Glutamatergic neuron (in vitro differentiated cells): Measurements from ENCODE around the gene TAC3. TPM values are rescaled to one million over a fixed set of nuclear protein-coding genes. Genes with fewer than 3 reads are reported as not detected.
A peak's percentile ranks its signal among the peaks of the same experiment; 100 is the strongest.

Experiments used
- DNase-seq: peaks from one replicate; pipeline ENCODE4 v3.0.0; 2022
- H3K27ac Mint-ChIP-seq: one replicate; pipeline ENCODE4 v1.8.0; 2020; ENCODE audit warnings: mild to moderate bottlenecking, mixed read lengths, inconsistent platforms; ENCODE audit not compliant: unreplicated experiment
- H3K27me3 Mint-ChIP-seq: one replicate; pipeline ENCODE4 v1.8.0; 2020; ENCODE audit warnings: mild to moderate bottlenecking, moderate library complexity, mixed read lengths, inconsistent platforms; ENCODE audit not compliant: unreplicated experiment
- H3K36me3 Mint-ChIP-seq: one replicate; pipeline ENCODE4 v1.8.0; 2020; ENCODE audit warnings: mild to moderate bottlenecking, mixed read lengths, inconsistent platforms; ENCODE audit not compliant: unreplicated experiment
- H3K4me1 Mint-ChIP-seq: one replicate; pipeline ENCODE4 v1.8.0; 2020; ENCODE audit warnings: mild to moderate bottlenecking, low read depth, mixed read lengths, inconsistent platforms; ENCODE audit not compliant: unreplicated experiment
- H3K4me3 Mint-ChIP-seq: one replicate; pipeline ENCODE4 v1.8.0; 2020; ENCODE audit warnings: mild to moderate bottlenecking, mixed read lengths, inconsistent platforms; ENCODE audit not compliant: unreplicated experiment
- H3K9me3 Mint-ChIP-seq: one replicate; pipeline ENCODE4 v1.8.0; 2020; ENCODE audit warnings: mild to moderate bottlenecking, moderate library complexity, mixed read lengths, inconsistent platforms; ENCODE audit not compliant: unreplicated experiment
- total RNA-seq: library from RNA; stranded (reverse); fragmentation: NEBNext Ultra II Directional; extraction: Animal tissue kit (Norgen Biotek cat#: 25700); gene quantifications from one replicate; pipeline ENCODE4 v1.2.1, GENCODE V29; 2021; ENCODE audit not compliant: unreplicated experiment
- TF ChIP-seq, protein P1 (sequence below): fragments of 200-600 bp; sonication (generic); IDR thresholded peaks from one replicate; pipeline ENCODE4 v1.5.0; 2021; ENCODE audit not compliant: partially characterized antibody, unreplicated experiment

TAC3 gene
- total RNA-seq, 1 donor from 2014 or later: 0.74 TPM

DNA sequence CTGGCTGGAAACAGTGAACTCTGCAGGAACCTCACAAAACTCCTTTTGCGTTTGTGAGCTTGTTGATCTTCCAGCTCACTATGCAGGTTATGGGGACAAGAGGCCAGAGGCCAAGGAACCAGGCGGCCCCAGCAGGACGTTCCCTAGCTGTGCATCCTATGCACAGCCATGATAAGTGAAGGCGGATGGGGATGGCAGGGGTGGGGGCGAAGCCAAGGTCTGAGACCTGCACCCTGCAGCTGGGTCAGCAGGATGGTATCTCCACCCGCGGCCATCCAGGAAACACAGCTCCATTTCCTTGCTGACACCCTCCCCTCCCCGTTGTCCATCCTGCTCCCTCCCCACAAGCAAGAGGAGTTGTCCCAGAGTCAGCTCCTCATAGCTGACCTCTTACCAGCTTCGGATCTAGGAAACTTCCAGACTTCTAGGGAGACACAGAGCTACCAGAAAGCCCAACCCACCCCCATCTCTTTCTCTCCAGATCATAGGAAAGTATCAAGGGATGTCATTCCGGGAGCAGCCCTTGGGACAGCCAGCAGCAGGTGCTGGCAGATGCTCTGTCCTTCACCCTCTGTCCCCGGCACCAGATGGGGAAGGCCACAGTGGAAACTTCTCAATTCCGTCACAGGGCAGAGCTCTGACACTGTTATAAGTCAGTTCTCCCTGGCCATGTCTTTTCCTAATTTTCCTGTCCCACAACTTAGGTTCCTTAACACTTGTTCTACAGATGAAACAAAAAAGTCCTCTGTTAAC is 19.4 kb downstream of the TAC3 start:
- no peak for DNase-seq
- no peaks in the 10 kb centered on the region for H3K27me3 Mint-ChIP-seq
- H3K4me3 Mint-ChIP-seq: peak overlapping the region; percentile 27
- H3K9me3 Mint-ChIP-seq: peaks cover 3% of the 10 kb centered on the region
- H3K4me1 Mint-ChIP-seq: peaks cover 29% of the 10 kb centered on the region
- H3K27ac Mint-ChIP-seq: no peak overlapping the region
- H3K36me3 Mint-ChIP-seq: peaks cover 10% of the 10 kb centered on the region
- TF ChIP-seq, protein P1, sequence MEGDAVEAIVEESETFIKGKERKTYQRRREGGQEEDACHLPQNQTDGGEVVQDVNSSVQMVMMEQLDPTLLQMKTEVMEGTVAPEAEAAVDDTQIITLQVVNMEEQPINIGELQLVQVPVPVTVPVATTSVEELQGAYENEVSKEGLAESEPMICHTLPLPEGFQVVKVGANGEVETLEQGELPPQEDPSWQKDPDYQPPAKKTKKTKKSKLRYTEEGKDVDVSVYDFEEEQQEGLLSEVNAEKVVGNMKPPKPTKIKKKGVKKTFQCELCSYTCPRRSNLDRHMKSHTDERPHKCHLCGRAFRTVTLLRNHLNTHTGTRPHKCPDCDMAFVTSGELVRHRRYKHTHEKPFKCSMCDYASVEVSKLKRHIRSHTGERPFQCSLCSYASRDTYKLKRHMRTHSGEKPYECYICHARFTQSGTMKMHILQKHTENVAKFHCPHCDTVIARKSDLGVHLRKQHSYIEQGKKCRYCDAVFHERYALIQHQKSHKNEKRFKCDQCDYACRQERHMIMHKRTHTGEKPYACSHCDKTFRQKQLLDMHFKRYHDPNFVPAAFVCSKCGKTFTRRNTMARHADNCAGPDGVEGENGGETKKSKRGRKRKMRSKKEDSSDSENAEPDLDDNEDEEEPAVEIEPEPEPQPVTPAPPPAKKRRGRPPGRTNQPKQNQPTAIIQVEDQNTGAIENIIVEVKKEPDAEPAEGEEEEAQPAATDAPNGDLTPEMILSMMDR: no peak

DNA sequence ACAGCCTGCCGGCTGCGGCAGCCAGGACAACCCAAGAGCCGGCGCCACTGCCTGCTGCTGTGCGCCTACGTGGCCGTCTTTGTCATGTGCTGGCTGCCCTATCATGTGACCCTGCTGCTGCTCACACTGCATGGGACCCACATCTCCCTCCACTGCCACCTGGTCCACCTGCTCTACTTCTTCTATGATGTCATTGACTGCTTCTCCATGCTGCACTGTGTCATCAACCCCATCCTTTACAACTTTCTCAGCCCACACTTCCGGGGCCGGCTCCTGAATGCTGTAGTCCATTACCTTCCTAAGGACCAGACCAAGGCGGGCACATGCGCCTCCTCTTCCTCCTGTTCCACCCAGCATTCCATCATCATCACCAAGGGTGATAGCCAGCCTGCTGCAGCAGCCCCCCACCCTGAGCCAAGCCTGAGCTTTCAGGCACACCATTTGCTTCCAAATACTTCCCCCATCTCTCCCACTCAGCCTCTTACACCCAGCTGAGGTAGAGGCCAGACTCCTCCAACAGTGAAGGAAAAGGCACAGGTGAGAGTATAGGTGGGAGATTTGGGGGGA is 20.3 kb downstream of the TAC3 start:
- TF ChIP-seq, protein P1: no peak
- H3K4me1 Mint-ChIP-seq: peaks cover 31% of the 10 kb centered on the region
- no peak for DNase-seq
- peaks cover 3% of the 10 kb centered on the region for H3K27me3 Mint-ChIP-seq
- peaks cover 10% of the 10 kb centered on the region for H3K36me3 Mint-ChIP-seq
- no peak overlapping the region for H3K27ac Mint-ChIP-seq
- no peak overlapping the region for H3K4me3 Mint-ChIP-seq
- H3K9me3 Mint-ChIP-seq: peaks cover 3% of the 10 kb centered on the region

DNA sequence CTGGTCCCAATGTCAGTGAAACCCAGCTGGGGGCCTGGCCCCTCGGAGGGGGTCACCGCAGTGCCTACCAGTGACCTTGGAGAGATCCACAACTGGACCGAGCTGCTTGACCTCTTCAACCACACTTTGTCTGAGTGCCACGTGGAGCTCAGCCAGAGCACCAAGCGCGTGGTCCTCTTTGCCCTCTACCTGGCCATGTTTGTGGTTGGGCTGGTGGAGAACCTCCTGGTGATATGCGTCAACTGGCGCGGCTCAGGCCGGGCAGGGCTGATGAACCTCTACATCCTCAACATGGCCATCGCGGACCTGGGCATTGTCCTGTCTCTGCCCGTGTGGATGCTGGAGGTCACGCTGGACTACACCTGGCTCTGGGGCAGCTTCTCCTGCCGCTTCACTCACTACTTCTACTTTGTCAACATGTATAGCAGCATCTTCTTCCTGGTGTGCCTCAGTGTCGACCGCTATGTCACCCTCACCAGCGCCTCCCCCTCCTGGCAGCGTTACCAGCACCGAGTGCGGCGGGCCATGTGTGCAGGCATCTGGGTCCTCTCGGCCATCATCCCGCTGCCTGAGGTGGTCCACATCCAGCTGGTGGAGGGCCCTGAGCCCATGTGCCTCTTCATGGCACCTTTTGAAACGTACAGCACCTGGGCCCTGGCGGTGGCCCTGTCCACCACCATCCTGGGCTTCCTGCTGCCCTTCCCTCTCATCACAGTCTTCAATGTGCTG is 21.0 kb downstream of the TAC3 start:
- Mint-ChIP-seq H3K4me3 (no peak overlapping the region), H3K36me3 (peaks cover 10% of the 10 kb centered on the region), H3K27me3 (peaks cover 3% of the 10 kb centered on the region), H3K4me1 (peaks cover 31% of the 10 kb centered on the region), H3K27ac (no peak overlapping the region), H3K9me3 (peaks cover 4% of the 10 kb centered on the region)
- DNase-seq: no peak
- TF ChIP-seq, protein P1: no peak

DNA sequence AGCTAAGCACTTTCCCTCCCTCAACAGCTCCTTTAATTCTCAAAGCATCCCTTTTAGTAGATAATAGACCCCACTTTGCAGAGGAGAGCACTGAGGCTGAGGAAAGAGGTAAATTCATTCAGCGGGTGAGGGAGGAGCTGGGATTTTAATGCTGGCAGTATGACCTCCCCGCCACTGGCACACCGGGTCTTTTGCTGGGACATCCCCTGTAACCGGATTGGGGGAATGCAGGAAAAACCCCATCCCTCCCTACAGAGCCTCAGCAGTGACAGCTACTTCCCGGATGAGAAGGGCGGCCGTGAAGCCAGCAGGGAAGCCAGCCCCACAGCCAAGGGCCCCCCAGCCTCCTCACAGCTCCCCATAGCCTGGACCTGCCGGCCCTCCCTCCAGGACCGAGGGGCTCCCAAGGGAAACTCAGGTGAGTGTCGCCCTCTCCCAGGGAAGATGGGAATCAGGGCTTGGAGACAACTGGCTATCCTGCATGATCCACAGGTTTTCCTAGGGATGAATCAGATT is 22.0 kb downstream of the TAC3 start:
- Mint-ChIP-seq H3K36me3 (peaks cover 10% of the 10 kb centered on the region), H3K4me1 (peaks cover 25% of the 10 kb centered on the region), H3K4me3 (no peak overlapping the region), H3K27me3 (peaks cover 3% of the 10 kb centered on the region), H3K27ac (no peak overlapping the region), H3K9me3 (peaks cover 5% of the 10 kb centered on the region)
- DNase-seq: no peak
- TF ChIP-seq, protein P1: no peak
